ENCODE data around the gene FAIM2.

FAIM2 gene

GRCh38 chr12:49909826-49910225 lies 6.1 kb upstream of the FAIM2 start:
- peak; percentile 71 for DNase-seq (ENCODE audit: low read depth)
- no peak overlapping the region for H3K4me3 ChIP-seq (ENCODE audit: low read length)
- TF ChIP-seq CTCF (IDR thresholded peaks at IDR 0.05; ENCODE audit: insufficient read depth, low read depth, low read length, missing control alignments): no peak

- no peak overlapping the region for H3K4me3 ChIP-seq (ENCODE audit: low read length)
- no peak for DNase-seq (ENCODE audit: low read depth)
- TF ChIP-seq CTCF (IDR thresholded peaks at IDR 0.05; ENCODE audit: insufficient read depth, low read depth, low read length, missing control alignments): no peak
Measured at GRCh38 chr12:49909356-49909755, 5.7 kb upstream of the FAIM2 start.

DNA sequence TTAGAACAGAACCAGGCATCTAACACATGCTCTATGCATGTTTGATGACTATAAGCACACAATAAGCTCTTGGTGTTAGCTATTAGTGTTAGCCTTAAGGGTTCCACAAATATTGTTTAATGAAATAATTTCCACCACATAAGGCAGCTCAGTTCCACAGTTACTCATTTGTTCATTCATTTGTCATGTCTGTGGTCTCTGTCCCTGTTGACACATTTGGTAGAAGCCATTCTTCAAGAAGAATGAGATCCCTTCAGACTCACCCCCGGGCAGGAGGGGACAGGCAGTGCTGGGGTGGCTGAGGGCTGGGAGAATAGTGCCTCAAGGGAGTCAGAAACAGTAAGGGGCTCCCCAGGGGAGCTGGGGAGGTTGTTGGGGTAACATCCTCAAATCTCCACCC lies 3.7 kb upstream of the FAIM2 start:
- H3K4me3 ChIP-seq (ENCODE audit: low read length): no peak overlapping the region
- DNase-seq (ENCODE audit: low read depth): no peak
- no peak for TF ChIP-seq CTCF (IDR thresholded peaks at IDR 0.05; ENCODE audit: insufficient read depth, low read depth, low read length, missing control alignments)

DNA sequence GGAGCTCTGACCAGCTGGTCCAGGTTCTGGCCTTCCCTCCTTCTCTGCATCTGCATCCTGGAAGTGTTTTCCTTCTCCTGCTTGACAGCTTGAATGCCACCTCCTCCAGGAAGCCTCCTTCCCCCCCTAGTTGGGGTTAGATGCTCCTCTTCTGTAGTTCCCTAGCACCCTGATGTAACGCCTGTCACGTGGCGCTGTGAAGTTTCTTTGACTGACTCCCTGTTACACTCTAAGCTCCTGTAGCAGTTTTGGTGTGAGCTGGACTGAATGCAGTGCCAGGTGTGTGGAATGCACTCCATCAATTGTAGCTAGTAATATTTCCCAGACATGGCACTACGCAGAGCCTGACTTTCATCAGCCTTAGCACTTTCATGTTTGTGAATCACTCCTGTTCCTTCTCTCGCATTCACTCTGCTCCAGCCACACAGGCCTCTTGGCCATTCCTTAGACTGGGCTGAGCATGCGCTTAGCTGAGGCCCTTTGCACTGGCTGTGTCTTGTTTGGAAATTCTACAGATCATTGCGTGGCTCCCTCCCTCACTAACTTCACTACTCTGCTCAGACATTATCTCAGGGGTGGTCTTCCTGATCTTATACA lies 2.1 kb upstream of the FAIM2 start:
- no peak for TF ChIP-seq CTCF (IDR thresholded peaks at IDR 0.05; ENCODE audit: insufficient read depth, low read depth, low read length, missing control alignments)
- H3K4me3 ChIP-seq (ENCODE audit: low read length): no peak overlapping the region
- DNase-seq (ENCODE audit: low read depth): no peak

DNA sequence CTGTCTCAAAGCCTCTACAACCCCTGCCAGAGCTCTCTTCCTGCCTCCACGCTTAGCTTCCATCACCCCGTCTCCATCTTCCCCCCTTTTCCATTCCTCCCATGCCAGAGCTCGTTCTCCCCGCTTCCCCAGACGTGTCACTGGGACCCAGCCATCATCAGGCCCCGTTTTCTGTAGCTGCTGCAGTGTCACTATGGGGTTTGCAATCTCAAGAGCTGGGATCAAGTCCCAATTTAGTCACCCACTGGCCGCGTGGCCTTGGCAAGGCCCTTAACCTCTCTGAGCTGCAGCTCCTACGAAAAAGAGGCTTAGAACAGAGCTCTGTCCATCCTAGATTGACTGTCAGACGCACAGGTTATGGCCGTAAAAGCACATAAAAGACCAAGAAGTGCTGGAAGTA lies 901 bp upstream of the FAIM2 start:
- H3K4me3 ChIP-seq (ENCODE audit: low read length): no peak overlapping the region

GRCh38 chr12:49903351-49903699 lies 375 bp downstream of the FAIM2 start:
- H3K4me3 ChIP-seq (ENCODE audit: low read length): no peak overlapping the region
- no peak for TF ChIP-seq CTCF (IDR thresholded peaks at IDR 0.05; ENCODE audit: insufficient read depth, low read depth, low read length, missing control alignments)
- no peak for DNase-seq (ENCODE audit: low read depth)

More for the DNA sequence above, 901 bp upstream of the FAIM2 start:
- no peak for DNase-seq (ENCODE audit: low read depth)
- TF ChIP-seq CTCF (IDR thresholded peaks at IDR 0.05; ENCODE audit: insufficient read depth, low read depth, low read length, missing control alignments): no peak

All from epithelial cell of esophagus (primary cell).